ES-I3 (cell line): Measurements from ENCODE around the gene PTPRU.

ENCODE experiments used
- H3K36me3 ChIP-seq: 2 replicates; pipeline ENCODE4 v1.6.1; 2013; ENCODE audit warnings: mild to moderate bottlenecking, low read length, control low read depth, moderate library complexity; ENCODE audit not compliant: insufficient read depth
- H3K4me1 ChIP-seq: 2 replicates; pipeline ENCODE4 v1.6.1; 2013; ENCODE audit warnings: mild to moderate bottlenecking, control low read depth, low read length; ENCODE audit not compliant: insufficient read depth
- H3K9ac ChIP-seq: 2 replicates; pipeline ENCODE4 v1.6.1; 2013; ENCODE audit warnings: low read depth, mild to moderate bottlenecking, low read length, moderate library complexity
- H3K9me3 ChIP-seq: 2 replicates; pipeline ENCODE4 v1.6.1; 2013; ENCODE audit warnings: mild to moderate bottlenecking, low read length, moderate library complexity; ENCODE audit not compliant: control insufficient read depth, insufficient read depth

PTPRU gene

DNA sequence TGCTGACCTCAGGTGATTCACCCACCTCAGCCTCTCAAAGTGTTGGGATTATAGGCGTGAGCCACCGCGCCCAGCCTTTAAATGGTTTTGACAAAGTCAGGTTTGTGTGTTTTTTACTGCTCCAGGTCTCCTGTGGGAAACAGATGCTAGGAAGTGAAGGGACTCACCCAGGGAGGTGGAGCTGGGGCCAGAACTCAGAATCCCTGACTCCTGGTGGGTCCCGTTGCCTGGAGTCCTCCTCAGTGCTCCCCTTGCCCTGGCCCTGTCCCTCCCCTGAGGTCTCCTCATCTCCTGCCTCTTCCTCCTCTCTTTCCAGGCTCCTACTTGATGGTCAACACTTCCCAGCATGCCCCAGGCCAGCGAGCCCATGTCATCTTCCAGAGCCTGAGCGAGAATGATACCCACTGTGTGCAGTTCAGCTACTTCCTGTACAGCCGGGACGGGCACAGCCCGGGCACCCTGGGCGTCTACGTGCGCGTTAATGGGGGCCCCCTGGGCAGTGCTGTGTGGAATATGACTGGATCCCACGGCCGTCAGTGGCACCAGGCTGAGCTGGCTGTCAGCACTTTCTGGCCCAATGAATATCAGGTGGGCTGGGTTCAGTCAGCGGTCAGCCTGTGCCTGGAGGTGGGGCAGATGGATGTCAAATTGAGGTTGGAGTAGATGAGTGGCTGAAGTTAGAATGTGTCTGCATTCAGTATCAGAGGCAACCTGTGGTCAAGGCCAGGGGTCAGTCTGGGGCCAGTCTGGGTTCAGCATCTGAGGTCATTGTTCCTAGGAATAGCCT lies 22.1 kb downstream of the PTPRU start:
- Histone ChIP-seq H3K9ac (no peak overlapping the region), H3K9me3 (no peaks in the 10 kb centered on the region), H3K36me3 (no peaks in the 10 kb centered on the region), H3K4me1 (peaks cover 21% of the 10 kb centered on the region)

DNA sequence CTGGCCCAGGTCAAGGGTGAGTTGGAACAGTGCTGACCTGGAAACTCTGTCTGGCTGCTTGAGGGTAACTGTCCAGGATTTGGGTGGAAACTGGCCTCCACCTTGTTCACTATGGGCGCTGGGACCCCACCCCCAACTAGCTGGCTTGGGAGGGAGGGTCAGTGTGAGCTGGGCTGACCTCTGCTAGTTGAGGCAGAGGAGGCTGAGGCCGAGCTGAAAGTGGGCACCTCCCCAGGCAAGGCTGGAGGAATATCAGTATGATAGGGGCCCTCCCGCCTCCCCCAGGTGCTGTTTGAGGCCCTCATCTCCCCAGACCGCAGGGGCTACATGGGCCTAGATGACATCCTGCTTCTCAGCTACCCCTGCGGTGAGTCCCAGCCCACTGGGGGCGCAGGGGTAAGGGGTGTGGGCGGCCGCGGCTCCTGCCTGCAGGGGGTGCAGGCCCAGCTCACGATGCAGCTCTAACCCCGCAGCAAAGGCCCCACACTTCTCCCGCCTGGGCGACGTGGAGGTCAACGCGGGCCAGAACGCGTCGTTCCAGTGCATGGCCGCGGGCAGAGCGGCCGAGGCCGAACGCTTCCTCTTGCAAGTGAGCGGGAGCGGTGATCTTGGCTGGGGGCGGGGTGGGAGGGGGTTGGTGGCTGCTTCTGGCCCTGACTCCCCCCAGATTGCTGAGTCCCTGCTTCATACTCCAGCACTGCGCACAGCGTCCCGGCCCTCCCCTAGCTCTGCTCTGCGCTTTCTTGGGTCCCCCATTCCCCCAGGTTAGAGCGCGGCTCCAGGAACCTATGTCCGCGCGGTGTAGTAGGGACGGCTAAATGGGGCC lies 22.9 kb downstream of the PTPRU start:
- Histone ChIP-seq H3K9me3 (no peaks in the 10 kb centered on the region), H3K9ac (peak overlapping the region; percentile 53; the same call in 1 of the 2 replicates), H3K36me3 (no peaks in the 10 kb centered on the region), H3K4me1 (peaks cover 21% of the 10 kb centered on the region)

DNA sequence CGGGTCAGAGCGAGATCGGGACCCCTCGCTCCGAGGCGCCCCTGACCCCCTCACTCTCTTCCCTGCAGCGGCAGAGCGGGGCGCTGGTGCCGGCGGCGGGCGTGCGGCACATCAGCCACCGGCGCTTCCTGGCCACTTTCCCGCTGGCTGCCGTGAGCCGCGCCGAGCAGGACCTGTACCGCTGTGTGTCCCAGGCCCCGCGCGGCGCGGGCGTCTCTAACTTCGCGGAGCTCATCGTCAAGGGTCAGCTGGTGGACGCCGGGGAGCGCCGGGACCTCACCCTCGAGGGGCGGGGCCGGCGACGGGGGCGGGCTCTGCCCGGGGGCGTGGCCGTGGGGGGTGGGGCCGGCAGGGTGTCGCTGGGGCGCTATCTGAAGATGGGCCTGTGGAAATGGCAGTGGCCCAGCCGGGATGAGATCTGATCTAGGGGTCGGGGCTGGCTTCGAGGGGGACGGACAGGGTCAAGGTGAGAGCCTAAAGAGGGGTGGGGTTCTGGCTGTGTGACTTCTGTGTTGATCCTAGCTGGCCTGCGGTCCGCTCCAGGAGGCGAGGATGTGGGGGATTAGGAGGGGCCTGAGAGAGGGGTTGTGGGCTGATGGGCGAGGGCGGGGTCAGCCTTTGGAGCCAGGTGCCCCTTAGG lies 23.6 kb downstream of the PTPRU start:
- no peaks in the 10 kb centered on the region for H3K9me3 ChIP-seq
- H3K9ac ChIP-seq: peak overlapping the region; percentile 53; the same call in 1 of the 2 replicates
- no peaks in the 10 kb centered on the region for H3K36me3 ChIP-seq
- H3K4me1 ChIP-seq: peaks cover 21% of the 10 kb centered on the region

DNA sequence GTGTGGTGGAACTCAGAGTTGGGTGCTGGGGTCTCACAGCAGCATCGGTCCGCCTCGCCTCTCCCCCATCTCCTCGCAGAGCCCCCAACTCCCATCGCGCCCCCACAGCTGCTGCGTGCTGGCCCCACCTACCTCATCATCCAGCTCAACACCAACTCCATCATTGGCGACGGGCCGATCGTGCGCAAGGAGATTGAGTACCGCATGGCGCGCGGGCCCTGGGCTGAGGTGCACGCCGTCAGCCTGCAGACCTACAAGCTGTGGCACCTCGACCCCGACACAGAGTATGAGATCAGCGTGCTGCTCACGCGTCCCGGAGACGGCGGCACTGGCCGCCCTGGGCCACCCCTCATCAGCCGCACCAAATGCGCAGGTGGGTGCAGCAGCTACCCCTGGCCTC lies 24.2 kb downstream of the PTPRU start:
- peak overlapping the region; percentile 34; the same call in 1 of the 2 replicates for H3K9ac ChIP-seq
- H3K36me3 ChIP-seq: no peaks in the 10 kb centered on the region
- H3K4me1 ChIP-seq: peaks cover 21% of the 10 kb centered on the region
- H3K9me3 ChIP-seq: no peaks in the 10 kb centered on the region

DNA sequence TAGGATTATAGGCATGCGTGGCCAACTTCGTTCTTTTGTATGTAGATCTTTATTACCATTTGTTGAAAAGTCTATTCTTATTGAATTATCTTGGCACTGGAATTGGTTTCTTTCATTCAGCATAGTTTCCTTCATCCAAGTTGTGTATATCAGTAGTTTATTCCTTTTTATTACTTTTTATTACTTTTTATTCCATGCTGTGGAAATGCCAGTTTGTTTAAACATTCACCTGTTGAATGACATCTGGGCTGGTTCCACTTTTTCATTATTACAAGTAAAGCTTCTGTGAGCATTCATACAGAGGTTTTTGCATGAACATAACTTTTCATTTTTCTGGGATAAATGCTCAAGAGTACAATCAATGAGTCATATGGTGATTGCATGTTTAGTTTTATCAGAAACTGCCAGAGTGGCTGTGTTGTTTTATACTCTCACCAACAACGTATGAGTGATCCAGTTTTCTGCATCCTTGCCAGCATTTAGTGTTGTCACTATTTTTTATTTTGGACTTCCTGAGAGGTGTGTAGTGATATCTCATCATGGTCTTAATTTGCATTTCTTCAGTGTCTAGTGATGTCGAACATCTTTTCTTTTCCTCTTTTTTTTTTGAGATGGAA lies 28.6 kb downstream of the PTPRU start:
- no peaks in the 10 kb centered on the region for H3K9me3 ChIP-seq
- no peaks in the 10 kb centered on the region for H3K4me1 ChIP-seq
- no peaks in the 10 kb centered on the region for H3K36me3 ChIP-seq
- no peak overlapping the region for H3K9ac ChIP-seq

DNA sequence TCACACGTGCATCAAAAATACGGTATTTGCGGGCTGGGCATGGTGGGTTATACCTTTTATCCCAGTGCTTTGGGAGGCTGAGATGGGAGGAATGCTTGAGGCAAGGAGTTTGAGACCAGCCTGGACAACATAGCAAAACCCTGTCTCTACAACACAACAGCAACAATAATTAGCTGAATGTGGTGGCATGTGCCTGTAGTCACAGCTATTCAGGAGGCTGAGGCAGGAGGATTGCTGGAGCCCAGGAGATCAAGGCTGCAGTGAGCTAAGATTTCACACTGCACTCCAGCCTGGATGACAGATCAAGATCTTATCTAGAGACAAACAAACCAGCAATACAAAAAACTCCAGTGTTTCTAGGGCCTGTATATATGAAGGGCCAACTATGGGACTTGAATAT lies 30.6 kb downstream of the PTPRU start:
- H3K9ac ChIP-seq: no peak overlapping the region
- H3K9me3 ChIP-seq: no peaks in the 10 kb centered on the region
- peaks cover 11% of the 10 kb centered on the region for H3K4me1 ChIP-seq
- no peaks in the 10 kb centered on the region; the same call in 1 of the 2 replicates for H3K36me3 ChIP-seq

DNA sequence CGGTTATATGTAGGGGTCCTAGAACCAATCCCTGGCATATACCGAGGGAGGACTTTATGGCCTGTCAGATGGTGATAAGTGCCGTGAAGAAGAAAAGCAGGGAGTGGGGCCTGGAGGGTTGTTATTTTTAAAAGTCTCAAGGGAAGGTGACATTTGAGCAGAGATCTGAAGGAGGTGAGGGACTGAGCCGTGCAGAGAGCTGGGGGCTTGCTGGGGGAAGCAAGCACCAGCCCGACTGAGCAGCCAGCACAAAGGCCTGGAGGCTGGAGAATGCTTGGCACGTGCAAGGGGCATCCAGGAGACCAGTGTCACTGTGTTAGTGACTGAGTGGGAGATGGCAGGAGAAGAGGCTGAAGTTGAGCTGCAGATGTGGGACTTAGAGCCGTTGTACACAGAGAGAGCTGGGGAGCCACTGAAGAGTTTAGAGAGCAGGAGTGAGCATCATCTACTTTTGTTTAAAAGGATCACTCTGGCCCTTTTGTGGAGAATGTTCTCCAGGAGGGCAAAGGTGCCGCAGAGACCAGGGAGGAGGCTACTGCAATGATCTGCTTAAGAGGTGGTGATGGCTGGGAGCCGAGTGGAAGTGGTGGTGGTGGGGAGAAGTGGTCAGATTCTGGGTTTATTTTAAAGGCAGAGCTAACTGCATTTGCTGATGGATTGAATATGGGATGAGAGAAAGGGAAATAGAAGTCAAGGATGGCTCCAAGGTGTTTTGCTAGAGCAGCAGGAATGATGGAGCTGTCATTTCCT lies 31.2 kb downstream of the PTPRU start:
- no peaks in the 10 kb centered on the region for H3K9me3 ChIP-seq
- H3K4me1 ChIP-seq: peaks cover 16% of the 10 kb centered on the region
- H3K36me3 ChIP-seq: no peaks in the 10 kb centered on the region; the same call in 1 of the 2 replicates
- no peak overlapping the region for H3K9ac ChIP-seq

DNA sequence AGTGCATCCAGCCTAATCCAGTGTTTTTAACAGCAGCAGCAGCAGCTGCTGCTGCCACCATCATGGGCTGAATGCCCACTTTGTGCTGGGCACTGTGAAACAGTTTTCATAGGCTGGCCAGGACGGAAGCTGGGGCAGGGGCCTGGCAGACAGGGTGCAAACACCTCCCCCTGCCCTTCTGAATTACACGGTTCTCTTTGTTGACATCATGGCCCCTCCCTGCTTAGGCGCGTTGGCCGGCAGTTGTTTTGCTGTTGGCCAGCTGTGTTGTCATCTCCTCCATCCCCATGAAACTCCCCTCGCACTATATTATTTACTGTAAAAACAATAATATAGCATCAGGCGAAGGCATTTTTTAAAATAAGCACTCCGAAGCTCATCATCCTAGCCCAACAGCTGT lies 33.1 kb downstream of the PTPRU start:
- H3K9me3 ChIP-seq: no peaks in the 10 kb centered on the region
- no peak overlapping the region for H3K9ac ChIP-seq
- H3K36me3 ChIP-seq: no peaks in the 10 kb centered on the region; the same call in 1 of the 2 replicates
- H3K4me1 ChIP-seq: peaks cover 16% of the 10 kb centered on the region

DNA sequence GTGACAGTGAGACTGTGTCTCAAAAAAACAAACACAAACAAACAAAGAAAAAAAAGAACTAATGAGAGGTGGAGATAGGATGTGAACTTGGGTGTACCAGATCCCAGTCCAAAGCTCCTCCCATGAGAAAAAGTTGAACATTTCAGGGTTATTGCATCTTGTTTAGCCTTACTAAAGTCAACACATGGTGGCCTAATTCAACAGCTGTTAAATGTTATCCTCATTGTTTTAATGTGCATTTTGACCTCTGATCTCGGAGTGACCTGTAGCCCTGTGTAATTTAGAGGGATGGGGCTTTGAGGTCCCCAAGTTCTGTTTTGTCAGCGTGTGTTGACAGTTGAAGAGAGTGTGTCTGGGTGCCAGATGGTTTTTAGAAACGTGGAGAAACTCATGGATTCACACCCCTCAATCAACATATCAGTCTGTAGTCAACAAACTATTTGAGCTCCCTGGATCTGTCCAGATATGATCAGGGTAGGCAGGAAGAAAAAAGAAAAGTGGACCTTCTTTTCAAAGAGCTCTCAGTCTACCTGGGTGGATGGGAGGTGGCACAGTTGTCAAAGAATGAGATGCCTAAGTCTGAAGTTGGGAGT lies 34.7 kb downstream of the PTPRU start:
- Histone ChIP-seq H3K4me1 (peaks cover 16% of the 10 kb centered on the region), H3K9me3 (no peaks in the 10 kb centered on the region), H3K36me3 (no peaks in the 10 kb centered on the region; the same call in 1 of the 2 replicates), H3K9ac (no peak overlapping the region)

DNA sequence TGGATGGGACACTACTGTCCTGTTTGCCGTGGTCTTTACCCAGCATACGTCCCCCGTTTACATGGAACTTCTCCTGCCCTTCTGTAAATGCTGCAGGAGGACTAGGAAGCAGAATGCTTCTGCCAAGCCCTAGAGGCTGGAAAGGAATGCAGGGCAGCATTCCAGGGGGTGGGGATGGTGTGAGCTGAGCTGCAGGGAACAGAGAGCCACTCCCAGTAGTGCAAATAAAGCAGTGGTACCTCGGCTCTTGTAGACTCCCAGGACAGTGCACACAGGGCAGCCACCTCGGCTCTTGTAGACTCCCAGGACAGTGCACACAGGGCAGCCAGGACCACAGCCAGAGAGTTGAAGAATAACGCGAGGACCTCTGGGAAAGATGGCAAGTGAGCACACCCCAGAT lies 35.4 kb downstream of the PTPRU start:
- H3K4me1 ChIP-seq: peaks cover 16% of the 10 kb centered on the region

DNA sequence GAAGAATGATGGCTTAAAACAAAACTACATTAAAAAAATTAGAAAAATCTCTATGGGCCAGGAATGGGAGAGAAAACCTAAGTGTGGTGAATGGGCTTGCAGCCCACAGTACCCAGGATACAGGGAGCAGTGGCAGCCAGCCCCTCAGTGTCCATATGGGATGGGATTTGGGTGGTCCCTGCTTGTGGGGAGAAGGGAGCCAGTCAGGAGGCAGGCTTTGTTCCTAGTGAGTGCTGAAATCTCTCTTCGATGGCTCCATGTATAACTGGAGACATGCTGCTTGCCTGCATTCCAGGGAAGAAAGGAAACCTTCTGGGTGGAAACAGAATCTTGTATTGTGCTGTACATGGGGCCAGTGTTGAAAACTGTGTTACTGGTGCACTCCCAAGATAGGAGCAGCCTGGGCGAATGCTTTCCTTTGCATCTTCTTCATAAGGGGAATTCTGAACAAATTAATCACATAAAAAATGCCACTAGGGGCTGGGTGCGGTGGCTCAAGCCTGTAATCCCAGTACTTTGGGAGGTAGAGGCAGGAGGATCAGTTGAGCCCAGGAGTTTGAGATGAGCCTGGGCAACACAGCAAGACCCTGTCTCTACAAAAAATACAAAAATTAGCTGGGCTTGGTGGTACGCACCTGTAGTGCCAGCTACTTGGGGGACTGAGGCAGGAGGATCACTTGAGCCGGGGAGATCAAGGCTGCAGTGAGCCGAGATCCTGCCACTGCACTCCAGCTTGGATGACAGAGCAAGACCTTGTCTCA lies 36.0 kb downstream of the PTPRU start:
- Histone ChIP-seq H3K9me3 (no peaks in the 10 kb centered on the region), H3K9ac (no peak overlapping the region), H3K36me3 (no peaks in the 10 kb centered on the region; the same call in 1 of the 2 replicates), H3K4me1 (peaks cover 16% of the 10 kb centered on the region)

More for the DNA sequence above, 35.4 kb downstream of the PTPRU start:
- H3K9me3 ChIP-seq: no peaks in the 10 kb centered on the region
- no peaks in the 10 kb centered on the region; the same call in 1 of the 2 replicates for H3K36me3 ChIP-seq
- no peak overlapping the region for H3K9ac ChIP-seq

DNA sequence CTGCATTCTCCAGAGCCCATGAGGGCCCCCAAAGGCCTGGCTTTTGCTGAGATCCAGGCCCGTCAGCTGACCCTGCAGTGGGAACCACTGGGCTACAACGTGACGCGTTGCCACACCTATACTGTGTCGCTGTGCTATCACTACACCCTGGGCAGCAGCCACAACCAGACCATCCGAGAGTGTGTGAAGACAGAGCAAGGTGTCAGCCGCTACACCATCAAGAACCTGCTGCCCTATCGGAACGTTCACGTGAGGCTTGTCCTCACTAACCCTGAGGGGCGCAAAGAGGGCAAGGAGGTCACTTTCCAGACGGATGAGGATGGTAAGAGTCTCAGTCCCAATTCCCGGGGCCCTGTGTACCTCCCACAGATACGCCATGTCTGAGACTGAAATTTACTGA lies 39.1 kb downstream of the PTPRU start:
- Histone ChIP-seq H3K4me1 (peaks cover 21% of the 10 kb centered on the region), H3K36me3 (no peaks in the 10 kb centered on the region; the same call in 1 of the 2 replicates), H3K9me3 (no peaks in the 10 kb centered on the region), H3K9ac (no peak overlapping the region)

DNA sequence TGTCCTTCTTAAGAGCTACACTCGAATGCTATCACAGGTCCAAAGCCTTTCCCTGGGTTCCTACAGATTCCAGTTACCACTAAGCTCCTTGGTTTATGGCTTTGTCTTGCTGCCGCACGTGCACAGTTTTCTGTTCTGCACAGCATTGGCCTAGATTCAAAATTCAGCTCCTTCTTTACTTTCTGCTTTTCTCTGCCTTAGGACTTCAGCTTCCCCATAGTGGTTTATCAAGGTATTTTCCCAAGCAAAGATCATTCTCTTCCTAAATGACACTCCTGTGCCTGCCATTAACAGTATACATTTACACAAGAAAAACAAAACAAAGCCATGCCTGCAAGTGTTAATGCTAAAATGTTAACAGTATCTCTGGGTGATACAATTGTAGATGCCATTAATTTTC lies 41.8 kb downstream of the PTPRU start:
- Histone ChIP-seq H3K9me3 (no peaks in the 10 kb centered on the region), H3K9ac (no peak overlapping the region), H3K36me3 (no peaks in the 10 kb centered on the region; the same call in 1 of the 2 replicates), H3K4me1 (peaks cover 9% of the 10 kb centered on the region)
